Subcutaneous adipose tissue (tissue), 4 donors: ENCODE results near the gene RET. TPM values are rescaled to one million over a fixed set of nuclear protein-coding genes. Genes with fewer than 3 reads are reported as not detected.

Experiments
- total RNA-seq, 4 donors: library from RNA; depleted of rRNA; stranded (reverse); fragments of >200 nt; gene quantifications; one replicate each; pipeline ENCODE4 v1.1.0, GENCODE V29; 2016
- TF ChIP-seq, protein P1 (sequence below): fragments of 450-650 bp; IDR thresholded peaks from one replicate; pipeline ENCODE4 v1.5.1; 2016; ENCODE audit warnings: low read depth, mild to moderate bottlenecking, control low read depth, antibody characterized with exemption, moderate library complexity

The RET gene
- total RNA-seq, 4 donors from 2014 or later, result 0.19 to 1.9 (median 0.49) TPM

DNA sequence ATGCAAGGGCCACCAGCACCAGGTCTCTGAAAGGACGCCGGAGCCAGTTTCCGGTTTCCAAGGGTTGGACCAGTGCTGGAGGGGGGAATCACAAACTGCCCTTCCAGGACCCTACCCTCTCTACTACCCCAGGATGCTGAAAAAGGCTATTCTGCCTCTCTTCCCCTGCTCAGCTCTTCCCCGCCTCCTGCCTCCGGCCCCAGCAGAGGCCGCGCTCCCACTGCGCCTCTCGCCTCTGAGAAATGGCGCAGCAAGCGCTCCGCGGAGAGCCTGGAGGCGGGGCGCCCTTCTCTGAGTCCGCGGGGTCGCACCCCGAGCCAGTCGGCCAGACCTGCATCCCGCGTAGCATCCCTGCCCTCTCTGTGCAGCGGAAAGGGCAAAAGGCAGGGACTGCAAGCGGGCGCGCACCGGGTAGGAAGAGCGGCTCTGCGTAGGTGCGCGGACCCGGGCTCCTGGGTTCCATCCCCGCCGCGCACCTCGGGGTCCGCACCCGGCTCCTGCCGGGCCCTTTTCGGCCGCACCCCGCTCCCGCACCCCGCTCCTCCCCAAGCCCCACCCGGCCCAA lies 476 bp upstream of the RET start:
- TF ChIP-seq, protein P1, sequence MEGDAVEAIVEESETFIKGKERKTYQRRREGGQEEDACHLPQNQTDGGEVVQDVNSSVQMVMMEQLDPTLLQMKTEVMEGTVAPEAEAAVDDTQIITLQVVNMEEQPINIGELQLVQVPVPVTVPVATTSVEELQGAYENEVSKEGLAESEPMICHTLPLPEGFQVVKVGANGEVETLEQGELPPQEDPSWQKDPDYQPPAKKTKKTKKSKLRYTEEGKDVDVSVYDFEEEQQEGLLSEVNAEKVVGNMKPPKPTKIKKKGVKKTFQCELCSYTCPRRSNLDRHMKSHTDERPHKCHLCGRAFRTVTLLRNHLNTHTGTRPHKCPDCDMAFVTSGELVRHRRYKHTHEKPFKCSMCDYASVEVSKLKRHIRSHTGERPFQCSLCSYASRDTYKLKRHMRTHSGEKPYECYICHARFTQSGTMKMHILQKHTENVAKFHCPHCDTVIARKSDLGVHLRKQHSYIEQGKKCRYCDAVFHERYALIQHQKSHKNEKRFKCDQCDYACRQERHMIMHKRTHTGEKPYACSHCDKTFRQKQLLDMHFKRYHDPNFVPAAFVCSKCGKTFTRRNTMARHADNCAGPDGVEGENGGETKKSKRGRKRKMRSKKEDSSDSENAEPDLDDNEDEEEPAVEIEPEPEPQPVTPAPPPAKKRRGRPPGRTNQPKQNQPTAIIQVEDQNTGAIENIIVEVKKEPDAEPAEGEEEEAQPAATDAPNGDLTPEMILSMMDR, result no peak

DNA sequence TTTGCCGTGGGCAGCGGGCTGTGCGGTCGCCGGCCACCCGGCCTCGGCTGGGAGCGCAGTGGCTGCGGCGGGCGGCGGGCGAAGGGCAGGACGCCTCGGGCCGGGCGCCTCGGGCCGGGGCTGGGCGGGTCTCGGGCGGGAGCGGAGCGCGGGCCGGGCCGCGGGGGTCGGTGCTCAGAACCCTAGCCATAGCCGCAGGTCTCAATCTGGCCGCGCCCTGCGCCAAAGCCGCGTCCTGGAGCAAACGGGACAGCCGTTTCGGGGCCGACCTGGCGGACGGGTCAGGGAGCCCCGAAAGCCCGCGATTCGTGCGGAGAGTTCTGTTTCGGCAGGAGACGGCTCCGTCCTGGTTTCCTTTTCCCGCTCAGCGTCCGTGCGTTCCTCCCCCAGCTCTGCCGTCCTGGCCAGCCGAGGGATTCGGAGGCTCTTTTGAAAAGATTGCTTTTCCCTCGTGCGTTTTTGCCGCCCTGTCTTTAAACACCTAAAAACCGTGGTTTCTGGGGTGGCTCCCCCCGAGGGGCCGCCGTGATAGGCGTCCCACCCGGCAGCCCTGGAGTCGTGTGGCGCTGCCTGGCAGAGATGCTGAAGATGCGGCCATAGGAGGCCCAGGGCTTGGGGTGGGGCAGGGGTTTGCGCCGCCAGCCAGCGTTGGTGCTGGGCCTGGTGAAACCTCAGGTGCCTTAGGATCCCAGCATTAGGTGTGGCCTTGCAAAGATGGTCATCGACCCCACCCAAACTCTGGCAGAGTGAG lies 727 bp downstream of the RET start:
- TF ChIP-seq, protein P1, result no peak

DNA sequence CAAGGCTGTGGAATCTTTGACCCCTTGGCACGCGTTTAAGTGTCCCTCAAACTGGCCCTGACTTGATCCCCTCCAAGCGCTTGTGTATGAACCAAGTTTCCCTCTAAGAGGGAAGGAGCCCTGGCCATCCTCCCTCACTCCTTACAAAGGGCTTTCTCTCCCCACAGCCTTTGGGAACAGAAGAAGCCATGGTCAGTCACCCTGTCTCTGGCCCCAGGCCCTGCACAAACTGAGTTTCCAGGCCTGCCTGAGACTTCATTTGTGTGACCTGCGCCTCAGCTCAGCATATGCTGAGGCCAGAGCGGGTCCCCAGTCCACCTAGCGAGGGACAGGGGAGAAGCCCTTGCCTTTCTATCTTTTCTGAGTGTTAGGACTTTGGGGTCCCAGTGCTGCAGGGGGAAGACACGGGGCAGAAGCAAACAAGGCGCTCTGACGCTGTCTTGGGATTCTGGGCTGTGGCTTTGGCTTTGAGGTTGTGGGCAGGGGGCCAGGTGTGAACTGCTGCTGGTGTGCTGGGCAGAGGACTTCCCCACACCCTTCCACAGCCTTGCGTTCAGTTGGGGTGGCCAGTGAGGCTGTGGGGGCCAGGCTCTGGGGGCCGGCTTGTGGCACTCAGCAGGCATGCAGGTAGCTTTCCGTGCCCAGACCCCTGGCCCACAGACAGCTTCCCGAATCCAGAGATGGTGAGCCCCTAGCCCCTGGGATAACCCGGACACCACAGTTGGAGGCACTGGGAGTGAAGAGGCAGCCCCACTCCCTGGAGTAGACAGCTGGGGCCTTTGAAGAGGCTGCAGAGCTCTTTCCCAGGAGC lies 1.5 kb downstream of the RET start:
- TF ChIP-seq, protein P1, result no peak

DNA sequence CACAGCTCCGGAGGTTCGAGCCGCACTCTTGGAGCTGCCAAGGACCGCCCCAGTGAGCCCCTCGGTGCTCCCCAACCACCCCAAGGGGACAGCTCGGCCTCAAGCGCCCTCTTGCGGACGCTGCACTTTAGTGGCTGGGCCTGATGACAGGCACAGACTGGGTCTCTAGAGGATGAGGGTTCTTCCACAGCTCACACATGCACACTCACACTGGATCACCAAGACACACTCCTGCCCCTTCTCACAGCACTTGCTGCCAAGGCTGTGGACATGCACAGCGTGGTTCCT lies 2.1 kb downstream of the RET start:
- TF ChIP-seq, protein P1, result no peak

DNA sequence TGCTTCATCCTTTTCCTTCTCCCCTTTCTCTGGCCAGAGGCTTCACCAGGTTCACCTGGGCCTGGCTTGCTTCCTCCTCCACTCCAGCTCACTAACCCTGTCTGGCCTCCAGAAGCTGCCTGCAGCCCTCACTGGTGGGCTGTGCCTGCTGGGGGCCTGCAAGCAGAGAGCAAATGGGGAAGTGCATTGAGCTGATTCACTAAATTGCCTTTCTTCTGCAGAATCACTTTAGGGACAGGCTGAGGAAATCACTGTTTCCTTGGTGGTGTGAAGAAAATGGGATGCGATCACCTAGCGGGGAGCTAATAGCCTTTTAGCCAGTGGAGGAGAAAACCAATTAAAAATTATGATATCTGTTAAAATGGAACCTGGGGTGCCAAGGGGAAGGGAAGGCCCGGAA lies 3.0 kb downstream of the RET start:
- TF ChIP-seq, protein P1, result no peak

DNA sequence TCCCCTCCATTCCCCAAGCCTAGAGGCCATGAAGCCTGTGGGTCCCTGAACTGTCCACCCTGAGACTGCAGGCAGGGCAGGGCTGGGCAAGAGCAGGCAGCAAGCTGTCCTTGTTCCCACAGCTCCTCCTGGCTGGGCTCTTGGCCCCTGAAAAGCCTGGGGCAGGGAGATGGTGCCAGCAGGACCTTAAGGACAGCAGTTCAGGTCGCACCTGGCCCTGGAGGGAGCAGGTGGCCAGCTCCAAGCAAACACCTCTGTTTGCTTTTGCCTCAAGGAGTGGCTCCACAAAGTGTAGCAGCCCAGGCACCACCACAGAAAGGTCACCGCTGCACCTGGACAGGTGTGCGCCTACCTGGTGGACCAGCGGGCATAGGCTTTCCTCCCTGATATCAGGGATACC lies 5.2 kb downstream of the RET start:
- TF ChIP-seq, protein P1, result no peak

DNA sequence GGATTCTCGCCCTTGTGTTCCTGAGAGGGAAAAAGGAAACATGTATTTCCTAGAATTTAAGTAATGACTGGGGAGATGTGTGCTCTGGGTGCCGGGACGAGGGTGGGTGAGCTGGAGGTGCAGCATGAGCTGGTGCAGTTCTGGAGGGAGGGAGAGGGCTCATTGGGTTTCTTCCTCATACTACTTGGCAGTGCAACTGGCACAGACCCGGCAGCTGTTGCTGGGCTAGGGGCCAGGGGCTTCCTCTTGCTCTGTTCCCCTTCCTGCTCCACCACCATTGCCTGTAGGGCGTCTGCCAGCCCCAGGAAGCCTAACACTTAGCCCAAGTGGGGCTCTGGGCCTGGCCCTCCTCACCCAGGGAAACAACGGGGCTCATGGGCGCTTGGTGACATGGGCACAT lies 5.9 kb downstream of the RET start:
- TF ChIP-seq, protein P1, result no peak
